Ishikawa (cell line): ENCODE results near the gene MTX1.

Experiments used
- CEBPB ChIP-seq: IDR thresholded peaks from 2 replicates; pipeline ENCODE4 v1.6.1; 2012
- CREB1 ChIP-seq: IDR thresholded peaks from 2 replicates; pipeline ENCODE4 v1.6.1; 2012; ENCODE audit warnings: low read depth
- EGR1 ChIP-seq: IDR thresholded peaks from 2 replicates; pipeline ENCODE4 v1.6.1; 2012
- EP300 ChIP-seq: IDR thresholded peaks from 2 replicates; pipeline ENCODE4 v1.6.1; 2012; ENCODE audit warnings: borderline replicate concordance
- MAX ChIP-seq: IDR thresholded peaks from 2 replicates; pipeline ENCODE4 v1.6.1; 2012
- RAD21 ChIP-seq: IDR thresholded peaks from 2 replicates; pipeline ENCODE4 v1.6.1; 2012; ENCODE audit warnings: low read depth
- REST ChIP-seq: IDR thresholded peaks from 2 replicates; pipeline ENCODE4 v1.6.1; 2012; ENCODE audit warnings: low read depth, mild to moderate bottlenecking
- TEAD4 ChIP-seq: IDR thresholded peaks from 2 replicates; pipeline ENCODE4 v1.6.1; 2012
- USF1 ChIP-seq: IDR thresholded peaks from 2 replicates; pipeline ENCODE4 v1.6.1; 2012
- YY1 ChIP-seq: IDR thresholded peaks from 2 replicates; pipeline ENCODE4 v1.6.1; 2012; ENCODE audit warnings: low read depth

- TF ChIP-seq YY1 (no peak), USF1 (no peak), EP300 (no peak), MAX (no peak), RAD21 (no peak), TEAD4 (no peak), CEBPB (no peak), REST (no peak), EGR1 (no peak), CREB1 (no peak)
Measured at GRCh38 chr1:155253797-155254196, 45.3 kb downstream of the MTX1 start.
